ENCODE measurements around the gene FAM107B. TPM values are rescaled to one million over a fixed set of nuclear protein-coding genes. Genes with fewer than 3 reads are reported as not detected.
A peak's percentile ranks its signal among the peaks of the same experiment; 100 is the strongest.

The FAM107B gene
- total and polyA plus RNA-seq, 4 donors = 24.9 to 58.1 (median 30.9) TPM

GRCh38 chr10:14748441-14748840 lies 26.3 kb downstream of the FAM107B start:
- Histone ChIP-seq H3K4me3 (ENCODE audit: low read depth in 1 of 3, low read length in 3 of 3) (no peak overlapping the region), H3K9ac (ENCODE audit: low read depth in 1 of 2, low read length in 2 of 2) (no peak overlapping the region), H3K36me3 (ENCODE audit: control insufficient read depth in 4 of 4, insufficient read depth in 3 of 4, low read depth in 1 of 4, low read length in 3 of 4) (no peaks in the 10 kb centered on the region), H3K27me3 (ENCODE audit: control insufficient read depth in 4 of 4, insufficient read depth in 4 of 4, low read length in 3 of 4) (no peaks in the 10 kb centered on the region), H3K9me3 (ENCODE audit: control insufficient read depth in 4 of 4, low read length in 3 of 4) (no peaks in the 10 kb centered on the region), H3K4me1 (ENCODE audit: control insufficient read depth in 4 of 4, insufficient read depth in 4 of 4, low read length in 3 of 4) (peaks cover 16 to 20% (median 17%) of the 10 kb centered on the region in 4 donors), H3K27ac (ENCODE audit: low read depth in 1 of 2, low read length in 2 of 2) (peak overlapping the region in 1 of 2 donors; percentile 34)
- TF ChIP-seq NR2F2 (IDR thresholded peaks at IDR 0.05) (peak; percentile 69), YY1 (IDR thresholded peaks at IDR 0.05) (peak; percentile 26), EGR1 (IDR thresholded peaks at IDR 0.05; ENCODE audit: low read depth in 2 of 2) (no peak), JUND (IDR thresholded peaks at IDR 0.05) (no peak), REST (IDR thresholded peaks at IDR 0.05) (no peak), FOXA1 (IDR thresholded peaks at IDR 0.05) (no peak), RAD21 (IDR thresholded peaks at IDR 0.05) (peak in 1 of 2 donors; percentile 63), CTCF (IDR thresholded peaks at IDR 0.05; ENCODE audit: low read depth, low read length, missing input control) (no peak), TAF1 (conservative IDR thresholded peaks at IDR 0.05) (no peak), HNF4A (conservative IDR thresholded peaks at IDR 0.05) (peak in 1 of 2 donors; percentile 46), HNF4G (IDR thresholded peaks at IDR 0.05) (no peak), RXRA (IDR thresholded peaks at IDR 0.05) (peak; percentile 45 to 56), GABPA (IDR thresholded peaks at IDR 0.05 in 1 of 2, conservative IDR thresholded peaks at IDR 0.05 in 1 of 2) (no peak), ZBTB33 (IDR thresholded peaks at IDR 0.05) (no peak), SP1 (IDR thresholded peaks at IDR 0.05) (peak; percentile 26)
- TF ChIP-seq, protein P1, sequence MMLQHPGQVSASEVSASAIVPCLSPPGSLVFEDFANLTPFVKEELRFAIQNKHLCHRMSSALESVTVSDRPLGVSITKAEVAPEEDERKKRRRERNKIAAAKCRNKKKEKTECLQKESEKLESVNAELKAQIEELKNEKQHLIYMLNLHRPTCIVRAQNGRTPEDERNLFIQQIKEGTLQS (IDR thresholded peaks at IDR 0.05) = no peak
- TF ChIP-seq, protein P2, sequence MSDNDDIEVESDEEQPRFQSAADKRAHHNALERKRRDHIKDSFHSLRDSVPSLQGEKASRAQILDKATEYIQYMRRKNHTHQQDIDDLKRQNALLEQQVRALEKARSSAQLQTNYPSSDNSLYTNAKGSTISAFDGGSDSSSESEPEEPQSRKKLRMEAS (IDR thresholded peaks at IDR 0.05) = no peak
- 28% methylated on average over 3 of the region's 3 CpGs for WGBS
- no peak for DNase-seq (ENCODE audit: low spot score)
